ENCODE results near the gene LHFPL2. TPM values are rescaled to one million over a fixed set of nuclear protein-coding genes. Genes with fewer than 3 reads are reported as not detected.

Gene LHFPL2
- total and polyA plus RNA-seq, 10 donors, result 4.8 to 14.6 (median 9.3) TPM

GRCh38 chr5:78523314-78524193, 125.0 kb downstream of the LHFPL2 start:
- H3K27me3 ChIP-seq (replicated peaks in 1 of 7), result peaks cover 0 to 11% (median 0%) of the 10 kb centered on the region in 7 donors
- intact Hi-C loops (cut with DNase I; ENCODE audit: low total_unique reads), result no loop called here
- H3K27ac ChIP-seq, result no peak overlapping the region
- no peaks in the 10 kb centered on the region for H3K9me3 ChIP-seq
- H3K36me3 ChIP-seq, result no peaks in the 10 kb centered on the region
- peaks cover 0 to 29% (median 7%) of the 10 kb centered on the region in 6 donors for H3K4me1 ChIP-seq
- TF ChIP-seq CTCF (IDR thresholded peaks at IDR 0.05 in 8 of 11, conservative IDR thresholded peaks at IDR 0.05 in 3 of 11), result no peak
- TF ChIP-seq POLR2AphosphoS5 (IDR thresholded peaks at IDR 0.05), result no peak
- TF ChIP-seq POLR2A (IDR thresholded peaks at IDR 0.05), result no peak
- WGBS, 5 donors, result 75 to 83% (median 76%) methylated on average over 15 of the region's 15 CpGs
- DNase-seq, result no peak
- H3K4me3 ChIP-seq, result no peak overlapping the region

- peaks cover 0 to 22% (median 3%) of the 10 kb centered on the region in 6 donors for H3K4me1 ChIP-seq
Observed at GRCh38 chr5:78522476-78523260, 125.9 kb downstream of the LHFPL2 start.

GRCh38 chr5:78521455-78521854, 127.1 kb downstream of the LHFPL2 start:
- Histone ChIP-seq H3K4me3 (no peak overlapping the region), H3K36me3 (no peaks in the 10 kb centered on the region), H3K27ac (no peak overlapping the region), H3K4me1 (peaks cover 0 to 14% (median 0%) of the 10 kb centered on the region in 6 donors), H3K9me3 (no peaks in the 10 kb centered on the region), H3K27me3 (replicated peaks in 1 of 7) (peaks cover 0 to 11% (median 0%) of the 10 kb centered on the region in 7 donors)
- 81 to 85% (median 81%) methylated on average over 2 of the region's 2 CpGs for WGBS, 5 donors
- DNase-seq, result no peak
- no peak for TF ChIP-seq POLR2A (IDR thresholded peaks at IDR 0.05)
- TF ChIP-seq POLR2AphosphoS5 (IDR thresholded peaks at IDR 0.05), result no peak
- no peak for TF ChIP-seq CTCF (IDR thresholded peaks at IDR 0.05 in 8 of 11, conservative IDR thresholded peaks at IDR 0.05 in 3 of 11)
- intact Hi-C loops (cut with DNase I; ENCODE audit: low total_unique reads), result no loop called here

More at GRCh38 chr5:78522476-78523260, 125.9 kb downstream of the LHFPL2 start:
- TF ChIP-seq CTCF (IDR thresholded peaks at IDR 0.05 in 8 of 11, conservative IDR thresholded peaks at IDR 0.05 in 3 of 11) (no peak), POLR2A (IDR thresholded peaks at IDR 0.05) (no peak), POLR2AphosphoS5 (IDR thresholded peaks at IDR 0.05) (no peak)
- Histone ChIP-seq H3K27me3 (replicated peaks in 1 of 7) (peaks cover 0 to 11% (median 0%) of the 10 kb centered on the region in 7 donors), H3K4me3 (no peak overlapping the region), H3K27ac (no peak overlapping the region), H3K9me3 (no peaks in the 10 kb centered on the region), H3K36me3 (no peaks in the 10 kb centered on the region)
- WGBS, 5 donors, result 80 to 88% (median 84%) methylated on average over 9 of the region's 9 CpGs
- no peak for DNase-seq
- intact Hi-C loops (cut with DNase I; ENCODE audit: low total_unique reads), result no loop called here

Measured in spleen (tissue), 11 donors.